Body of pancreas (tissue), 4 donors: ENCODE data around the gene LRRC9. TPM values are rescaled to one million over a fixed set of nuclear protein-coding genes. Genes with fewer than 3 reads are reported as not detected.
"Not testable (repeated sequence)": the region's sequence is repeated elsewhere in the genome, so short reads cannot be mapped to it uniquely, and the experiment has no call there.

ENCODE experiments used
- ATAC-seq: fragments of 150-250 bp; one replicate; pipeline ENCODE4 v1.9.1; 2016
- DNase-seq, 4 donors: peaks; one replicate each; pipeline ENCODE4 v3.0.0-alpha.2; 2019
- H3K27ac ChIP-seq, 4 donors: fragments of 200-600 bp; sonication (generic); 1 replicate in 3 of 4; 2 replicates in 1 of 4; pipeline versions ENCODE4 v1.5.1 to v1.6.1; 2016 to 2019; ENCODE audit warnings: mild to moderate bottlenecking in 1 of 4, mixed read lengths in 1 of 4, moderate library complexity in 1 of 4
- H3K27me3 ChIP-seq, 2 donors: fragments of 200-600 bp; sonication (generic); one replicate each; pipeline ENCODE4 v1.6.0; 2016; ENCODE audit warnings: mild to moderate bottlenecking in 1 of 2
- H3K36me3 ChIP-seq, 2 donors: fragments of 200-600 bp; sonication (generic); replicated peaks in 1 of 2; 2 replicates each; pipeline ENCODE4 v1.5.1; 2016; ENCODE audit warnings: low read depth in 2 of 2; ENCODE audit not compliant: insufficient read depth in 1 of 2
- H3K4me1 ChIP-seq: fragments of 200-600 bp; sonication (generic); one replicate; pipeline ENCODE4 v1.6.0; 2016
- H3K4me3 ChIP-seq, 2 donors: fragments of 200-600 bp; sonication (generic); 1 replicate in 1 of 2; 2 replicates in 1 of 2; pipeline ENCODE4 v1.5.1; 2016 to 2019
- H3K9me3 ChIP-seq, 3 donors: fragments of 200-600 bp; sonication (generic); 1 replicate in 2 of 3; 2 replicates in 1 of 3; pipeline ENCODE4 v1.5.1; 2016
- POLR2A ChIP-seq, 3 donors: fragments of 450-650 bp; IDR thresholded peaks; one replicate each; pipeline ENCODE4 v1.6.1; 2016; ENCODE audit warnings: antibody characterized with exemption in 3 of 3, mild to moderate bottlenecking in 2 of 3
- WGBS, 2 donors: methylation state at CpG; one replicate each; pipeline ENCODE4 v1.1.5; 2017; 5-methylcytosine and 5-hydroxymethylcytosine counted together
- intact Hi-C: fragments of 100-400 bp; cut with DNase I; formaldehyde crosslinking; loops from one replicate; pipeline ENCODE4 v1.15.1; 2023
- total RNA-seq, 2 donors: library from RNA; depleted of rRNA; stranded (reverse); fragments of >200 nt; gene quantifications; one replicate each; pipeline ENCODE4 v1.1.0, GENCODE V29; 2016
- TF ChIP-seq, protein P1 (sequence below), 7 experiments: fragments of 450-650 bp in 4 of 7; fragments of 200-600 bp in 3 of 7; sonication (generic) in 3 of 7; IDR thresholded peaks; one replicate each; pipeline ENCODE4 v1.5.1; 2016 to 2019; ENCODE audit warnings: antibody characterized with exemption in 7 of 7

Gene LRRC9
- total RNA-seq, 2 donors from 2014 or later, result not detected

- no peak overlapping the region for H3K4me3 ChIP-seq
- 68 to 81% methylated on average over 2 of the region's 2 CpGs for WGBS, 2 donors
- no peak for DNase-seq
- intact Hi-C loops, result no loop called here
- H3K27ac ChIP-seq, result no peak overlapping the region
- H3K27me3 ChIP-seq, result no peaks in the 10 kb centered on the region
- ATAC-seq, result no peak
- TF ChIP-seq, protein P1, sequence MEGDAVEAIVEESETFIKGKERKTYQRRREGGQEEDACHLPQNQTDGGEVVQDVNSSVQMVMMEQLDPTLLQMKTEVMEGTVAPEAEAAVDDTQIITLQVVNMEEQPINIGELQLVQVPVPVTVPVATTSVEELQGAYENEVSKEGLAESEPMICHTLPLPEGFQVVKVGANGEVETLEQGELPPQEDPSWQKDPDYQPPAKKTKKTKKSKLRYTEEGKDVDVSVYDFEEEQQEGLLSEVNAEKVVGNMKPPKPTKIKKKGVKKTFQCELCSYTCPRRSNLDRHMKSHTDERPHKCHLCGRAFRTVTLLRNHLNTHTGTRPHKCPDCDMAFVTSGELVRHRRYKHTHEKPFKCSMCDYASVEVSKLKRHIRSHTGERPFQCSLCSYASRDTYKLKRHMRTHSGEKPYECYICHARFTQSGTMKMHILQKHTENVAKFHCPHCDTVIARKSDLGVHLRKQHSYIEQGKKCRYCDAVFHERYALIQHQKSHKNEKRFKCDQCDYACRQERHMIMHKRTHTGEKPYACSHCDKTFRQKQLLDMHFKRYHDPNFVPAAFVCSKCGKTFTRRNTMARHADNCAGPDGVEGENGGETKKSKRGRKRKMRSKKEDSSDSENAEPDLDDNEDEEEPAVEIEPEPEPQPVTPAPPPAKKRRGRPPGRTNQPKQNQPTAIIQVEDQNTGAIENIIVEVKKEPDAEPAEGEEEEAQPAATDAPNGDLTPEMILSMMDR (IDR thresholded peaks at IDR 0.05), result no peak
- no peak for TF ChIP-seq POLR2A (IDR thresholded peaks at IDR 0.05)
- H3K36me3 ChIP-seq, result no peaks in the 10 kb centered on the region
- no peaks in the 10 kb centered on the region for H3K9me3 ChIP-seq
- H3K4me1 ChIP-seq, result no peaks in the 10 kb centered on the region
Observed at GRCh38 chr14:59925797-59926196, 5.9 kb downstream of the LRRC9 start.

- no peaks in the 10 kb centered on the region for H3K27me3 ChIP-seq
- TF ChIP-seq POLR2A (IDR thresholded peaks at IDR 0.05), result no peak
- TF ChIP-seq, protein P1 (IDR thresholded peaks at IDR 0.05), result no peak
- no peaks in the 10 kb centered on the region for H3K36me3 ChIP-seq
- H3K9me3 ChIP-seq, result no peaks in the 10 kb centered on the region
- no peak for DNase-seq
- no peak overlapping the region for H3K27ac ChIP-seq
- no peak overlapping the region for H3K4me3 ChIP-seq
- H3K4me1 ChIP-seq, result no peaks in the 10 kb centered on the region
- intact Hi-C loops, result no loop called here
- no peak for ATAC-seq
- 86 to 92% methylated on average over 1 of the region's 1 CpG for WGBS, 2 donors
Observed at GRCh38 chr14:59926534-59926933, 6.6 kb downstream of the LRRC9 start.

DNA sequence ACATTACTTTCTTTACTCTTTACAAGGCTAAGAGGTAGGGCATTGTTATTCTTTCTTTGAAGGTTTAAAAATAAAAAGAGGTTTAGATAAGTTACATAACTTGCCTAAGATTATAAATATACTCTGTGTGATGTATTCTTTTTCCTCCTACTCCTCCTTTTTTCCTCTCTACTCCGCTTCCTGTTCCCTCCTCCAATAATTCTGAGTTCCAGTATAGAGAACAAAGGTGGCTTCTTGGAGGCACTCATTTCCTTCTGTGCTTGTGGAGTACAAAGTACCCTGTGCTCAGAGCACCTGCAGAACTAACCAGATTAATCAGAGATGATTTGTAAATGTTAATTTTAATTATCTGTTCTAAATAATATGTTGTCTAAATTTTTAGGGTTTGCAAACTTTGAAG lies 11.3 kb downstream of the LRRC9 start:
- TF ChIP-seq, protein P1 (IDR thresholded peaks at IDR 0.05), result no peak
- TF ChIP-seq POLR2A (IDR thresholded peaks at IDR 0.05), result no peak
- no peaks in the 10 kb centered on the region for H3K36me3 ChIP-seq
- H3K27ac ChIP-seq, result no peak overlapping the region
- H3K4me3 ChIP-seq, result no peak overlapping the region
- no peak for DNase-seq
- H3K27me3 ChIP-seq, result no peaks in the 10 kb centered on the region
- no peak for ATAC-seq
- H3K4me1 ChIP-seq, result no peaks in the 10 kb centered on the region
- no peaks in the 10 kb centered on the region for H3K9me3 ChIP-seq
- WGBS, 2 donors, result 53 to 78% methylated on average over 1 of the region's 1 CpG
- intact Hi-C loops, result no loop called here

- Histone ChIP-seq H3K27ac (no peak overlapping the region), H3K27me3 (no peaks in the 10 kb centered on the region), H3K4me1 (no peaks in the 10 kb centered on the region), H3K4me3 (no peak overlapping the region), H3K36me3 (no peaks in the 10 kb centered on the region), H3K9me3 (no peaks in the 10 kb centered on the region)
- ATAC-seq (no peak), DNase-seq (no peak)
- intact Hi-C loops, result no loop called here
- no peak for TF ChIP-seq POLR2A (IDR thresholded peaks at IDR 0.05)
- TF ChIP-seq, protein P1 (IDR thresholded peaks at IDR 0.05), result no peak
- WGBS, 2 donors, result 33 to 64% methylated on average over 1 of the region's 1 CpG
Observed at GRCh38 chr14:59936145-59936544, 16.2 kb downstream of the LRRC9 start.

DNA sequence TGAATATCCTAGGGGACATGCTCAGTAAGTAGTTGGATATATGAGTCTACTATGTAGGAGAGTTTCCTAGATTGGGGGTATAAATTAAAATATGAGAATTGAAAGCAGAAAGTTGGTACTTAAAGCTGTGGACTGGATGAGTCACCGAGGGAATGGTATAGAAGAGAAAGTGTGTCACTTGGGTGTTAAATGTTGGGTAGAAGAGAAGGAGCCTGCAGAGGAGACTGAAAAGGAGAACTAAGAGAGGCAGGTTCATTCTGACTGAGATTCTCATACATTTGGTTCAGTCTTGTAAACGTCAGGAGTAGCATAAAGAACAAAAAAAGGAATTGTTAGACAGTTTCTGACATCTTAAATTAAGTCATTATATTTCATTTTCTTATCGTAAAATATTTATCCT lies 19.9 kb downstream of the LRRC9 start:
- Histone ChIP-seq H3K27ac (no peak overlapping the region), H3K4me1 (no peaks in the 10 kb centered on the region), H3K4me3 (no peak overlapping the region), H3K9me3 (no peaks in the 10 kb centered on the region), H3K36me3 (no peaks in the 10 kb centered on the region), H3K27me3 (no peaks in the 10 kb centered on the region)
- DNase-seq (no peak), ATAC-seq (no peak)
- intact Hi-C loops, result no loop called here
- TF ChIP-seq, protein P1 (IDR thresholded peaks at IDR 0.05), result no peak
- no peak for TF ChIP-seq POLR2A (IDR thresholded peaks at IDR 0.05)
- 59 to 68% methylated on average over 3 of the region's 3 CpGs for WGBS, 2 donors

DNA sequence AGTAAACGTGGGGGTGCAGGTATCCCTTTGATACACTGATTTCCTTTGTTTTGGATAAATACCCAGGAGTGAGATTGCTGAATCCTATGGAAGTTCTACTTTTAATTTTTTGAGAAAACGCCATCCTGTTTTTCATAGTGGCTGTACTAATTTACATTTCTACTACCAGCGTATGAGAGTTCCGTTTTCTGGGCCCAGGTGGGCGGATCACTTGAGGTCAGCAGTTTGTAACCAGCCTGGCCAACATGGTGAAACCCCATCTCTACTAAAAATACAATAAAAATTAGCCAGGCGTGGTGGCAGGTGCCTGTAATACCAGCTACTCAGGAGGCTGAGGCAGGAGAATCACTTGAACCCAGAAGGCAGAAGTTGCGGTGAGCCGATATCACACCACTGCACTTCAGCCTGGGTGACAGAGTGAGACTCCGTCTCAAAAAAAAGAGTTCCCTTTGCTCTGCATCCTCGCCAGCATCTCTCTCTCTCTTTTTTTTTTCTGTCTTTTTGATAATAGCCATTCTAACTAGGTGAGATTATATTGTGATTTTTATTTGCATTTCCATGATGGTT lies 22.4 kb downstream of the LRRC9 start:
- DNase-seq, ATAC-seq, intact Hi-C loops, H3K9me3 ChIP-seq, H3K27me3 ChIP-seq, H3K36me3 ChIP-seq, H3K27ac ChIP-seq, H3K4me3 ChIP-seq, H3K4me1 ChIP-seq: not testable (repeated sequence)
- 84 to 85% methylated on average over 10 of the region's 10 CpGs for WGBS, 2 donors
